Endothelial cell of umbilical vein (primary cell): ENCODE results near the gene ABCC1. TPM values are rescaled to one million over a fixed set of nuclear protein-coding genes. Genes with fewer than 3 reads are reported as not detected.

Experiments
- Bru-seq: library from RNA; stranded (reverse); fragments of 400-500 nt; gene quantifications from one replicate; lab custom pipeline; 2021; lab: Mats Ljungman, UMichigan
- BruChase-seq, 2 experiments: library from RNA; stranded (reverse); fragments of 400-500 nt; gene quantifications; one replicate each; lab custom pipeline; 2021; lab: Mats Ljungman, UMichigan
- BruUV-seq: library from RNA; stranded (reverse); fragments of 400-500 nt; replicated peaks from 2 replicates; lab custom pipeline; 2021; lab: Mats Ljungman, UMichigan
- CTCF ChIA-PET: fragments of 300-600, 350-600 bp; sonication (Branson Sonifier 250); formaldehyde crosslinking; loops from one replicate; lab custom pipeline; 2021; ENCODE audit warnings: antibody characterized with exemption, inconsistent platforms; lab: Charles Lee
- POLR2A ChIA-PET: fragments of 300-600, 350-600 bp; sonication (Branson Sonifier 250); formaldehyde crosslinking; loops from one replicate; lab custom pipeline; 2021; ENCODE audit warnings: antibody characterized with exemption, inconsistent platforms; lab: Charles Lee
- DNase-seq: peaks from one replicate; pipeline ENCODE4 v3.0.0-alpha.2; 2011; ENCODE audit warnings: low read depth, low spot score
- FAIRE-seq: peaks from 2 replicates; lab custom pipeline; 2011; peaks lifted over from hg19 to GRCh38; lab: Jason Lieb, UNC
- H2AFZ ChIP-seq: 2 replicates; pipeline ENCODE4 v1.6.0; 2012; ENCODE audit warnings: low read depth, low read length, control low read depth, inconsistent platforms
- H3K27ac ChIP-seq: 2 replicates; pipeline ENCODE4 v1.5.1; 2011; ENCODE audit warnings: low read depth, mild to moderate bottlenecking, control low read depth, low read length, moderate library complexity; ENCODE audit not compliant: insufficient read depth
- H3K27me3 ChIP-seq, 2 experiments: 2 replicates each; pipeline versions ENCODE4 v1.6.0 to v1.6.1; 2011; ENCODE audit warnings: low read length in 2 of 2, mixed read lengths in 1 of 2; ENCODE audit not compliant: control insufficient read depth in 2 of 2, insufficient read depth in 2 of 2
- H3K36me3 ChIP-seq, 2 experiments: 2 replicates in 1 of 2; 3 replicates in 1 of 2; pipeline ENCODE4 v1.5.1; 2011; ENCODE audit warnings: low read length in 2 of 2, mild to moderate bottlenecking in 1 of 2, moderate library complexity in 1 of 2; ENCODE audit not compliant: control insufficient read depth in 2 of 2, insufficient read depth in 2 of 2; ENCODE audit errors: extremely low read depth in 1 of 2
- H3K4me1 ChIP-seq: 3 replicates; pipeline ENCODE4 v1.5.1; 2011; ENCODE audit warnings: mild to moderate bottlenecking, low read length; ENCODE audit not compliant: control insufficient read depth, insufficient read depth; ENCODE audit errors: extremely low read depth
- H3K4me2 ChIP-seq: 2 replicates; pipeline ENCODE4 v1.6.1; 2011; ENCODE audit warnings: low read length, control low read depth, mixed read lengths; ENCODE audit not compliant: insufficient read depth
- H3K4me3 ChIP-seq, 3 experiments: fragments of 200-600 bp in 1 of 3; sonication (generic), shearing (Covaris generic) in 1 of 3; replicated peaks in 1 of 3; 2 replicates each; pipeline ENCODE4 v1.5.1; 2011 to 2016; ENCODE audit warnings: control low read depth in 3 of 3, low read length in 3 of 3, mild to moderate bottlenecking in 2 of 3, inconsistent platforms in 1 of 3, low read depth in 1 of 3, moderate library complexity in 1 of 3; ENCODE audit not compliant: insufficient read depth in 1 of 3
- H3K79me2 ChIP-seq: 2 replicates; pipeline ENCODE4 v1.6.0; 2012; ENCODE audit warnings: low read length, inconsistent platforms; ENCODE audit not compliant: control insufficient read depth, insufficient read depth
- H3K9ac ChIP-seq: replicated peaks from 2 replicates; pipeline ENCODE3; 2011; ENCODE audit warnings: low read length, control low read depth; ENCODE audit not compliant: insufficient read depth; ENCODE audit errors: extremely low read depth
- H3K9me1 ChIP-seq: replicated peaks from 3 replicates; pipeline ENCODE4 v1.6.0; 2011; ENCODE audit warnings: mild to moderate bottlenecking, low read length; ENCODE audit not compliant: control insufficient read depth, insufficient read depth; ENCODE audit errors: extremely low read depth
- H3K9me3 ChIP-seq: replicated peaks from 2 replicates; pipeline ENCODE4 v1.5.1; 2012; ENCODE audit warnings: low read length, inconsistent platforms; ENCODE audit not compliant: control insufficient read depth, insufficient read depth
- H4K20me1 ChIP-seq: replicated peaks from 2 replicates; pipeline ENCODE3; 2011; ENCODE audit warnings: mild to moderate bottlenecking, low read length; ENCODE audit not compliant: control insufficient read depth, insufficient read depth; ENCODE audit errors: extremely low read depth
- GATA2 ChIP-seq: IDR thresholded peaks from 2 replicates; pipeline ENCODE4 v1.7.0; 2011; ENCODE audit warnings: low read depth, mild to moderate bottlenecking, moderate library complexity, mixed read lengths, low read length; ENCODE audit not compliant: insufficient read length, insufficient read depth
- JUN ChIP-seq: IDR thresholded peaks from 2 replicates; pipeline ENCODE4 v1.6.1; 2011; ENCODE audit warnings: borderline replicate concordance, low read depth; ENCODE audit not compliant: insufficient read length, insufficient read depth
- MYC ChIP-seq: IDR thresholded peaks from one replicate; pipeline ENCODE4 v1.6.1; 2011; ENCODE audit warnings: mild to moderate bottlenecking, low read depth, low read length
- POLR2A ChIP-seq: IDR thresholded peaks from 2 replicates; pipeline ENCODE4 v1.6.1; 2012; ENCODE audit warnings: low read depth, mild to moderate bottlenecking, control low read depth, low read length
- POLR2AphosphoS5 ChIP-seq: IDR thresholded peaks from 2 replicates; pipeline ENCODE4 v1.6.1; 2012; ENCODE audit warnings: low read depth, mild to moderate bottlenecking, control low read depth, low read length, moderate library complexity; ENCODE audit not compliant: insufficient read depth
- dilution Hi-C: fragments of 300-500 bp; cut with MboI; formaldehyde crosslinking; loops from one replicate; pipeline ENCODE4 v1.15.0; 2019; ENCODE audit warnings: low sequenced_read_pairs; ENCODE audit not compliant: extremely low pct_ligation_motif_present
- intact Hi-C: fragments of 100-400 bp; cut with micrococcal nuclease; formaldehyde crosslinking; loops from one replicate; pipeline ENCODE4 v1.10.0; 2022
- long read RNA-seq: library from polyadenylated mRNA; stranded (forward); transcript quantifications from one replicate; pipeline ENCODE4 v2.0.0, GENCODE V29; 2021
- polyA minus RNA-seq, 3 experiments: library from RNA; depleted of rRNA, polyadenylated mRNA; stranded (reverse); fragments of >200 nt; gene quantifications; 1 replicate in 1 of 3; 2 replicates in 2 of 3; pipeline ENCODE4 v1.2.3, GENCODE V29; 2011
- polyA plus RNA-seq, 4 experiments: library from polyadenylated mRNA; depleted of rRNA in 3 of 4; stranded (reverse) in 3 of 4; unstranded in 1 of 4; fragments of >200 nt; gene quantifications; 2 replicates each; pipeline versions ENCODE4 v1.2.1 to v1.2.3, GENCODE V29; 2011 to 2012; ENCODE audit warnings: missing spikeins in 1 of 4
- total RNA-seq: library from RNA; stranded (reverse); gene quantifications from 2 replicates; pipeline ENCODE4 v1.2.3, GENCODE V29; 2021
- TF ChIP-seq, protein P1 (sequence below): IDR thresholded peaks from 2 replicates; pipeline ENCODE4 v1.6.1; 2011; ENCODE audit not compliant: insufficient read depth, insufficient read length

Gene ABCC1
- total RNA-seq, result 71.4 and 89.2 TPM in 2 replicates
- 46.1 and 53.8 TPM in 2 replicates for polyA plus RNA-seq
- 36.6 and 39.1 TPM in 2 replicates for polyA plus RNA-seq (2011; cell fraction: cytosol; rRNA removed)
- polyA plus RNA-seq (2011; cell fraction: nucleus; rRNA removed), result 116 and 138 TPM in 2 replicates
- 62.5 and 78.6 TPM in 2 replicates for polyA plus RNA-seq (2012)
- 184 and 195 TPM in 2 replicates for polyA minus RNA-seq
- 23.8 TPM for polyA minus RNA-seq (2011; cell fraction: cytosol; rRNA and poly(A)+ RNA removed)
- polyA minus RNA-seq (2011; cell fraction: nucleus; rRNA and poly(A)+ RNA removed), result 124 and 158 TPM in 2 replicates
- Bru-seq, nascent RNA, result percentile 87 among the genes with signal in this experiment
- percentile 87 among the genes with signal in this experiment for BruChase-seq, experiment 1, labeled RNA remaining after a 6-hour chase
- percentile 82 among the genes with signal in this experiment for BruChase-seq, experiment 2, labeled RNA remaining after a 2-hour chase
- long read RNA-seq, full-length matches to known transcripts, result 14 of 67 reads
- long read RNA-seq, partial matches to known transcripts, result 30 of 67 reads
- long read RNA-seq, other reads (novel, unspliced or antisense), result 23 of 67 reads

DNA sequence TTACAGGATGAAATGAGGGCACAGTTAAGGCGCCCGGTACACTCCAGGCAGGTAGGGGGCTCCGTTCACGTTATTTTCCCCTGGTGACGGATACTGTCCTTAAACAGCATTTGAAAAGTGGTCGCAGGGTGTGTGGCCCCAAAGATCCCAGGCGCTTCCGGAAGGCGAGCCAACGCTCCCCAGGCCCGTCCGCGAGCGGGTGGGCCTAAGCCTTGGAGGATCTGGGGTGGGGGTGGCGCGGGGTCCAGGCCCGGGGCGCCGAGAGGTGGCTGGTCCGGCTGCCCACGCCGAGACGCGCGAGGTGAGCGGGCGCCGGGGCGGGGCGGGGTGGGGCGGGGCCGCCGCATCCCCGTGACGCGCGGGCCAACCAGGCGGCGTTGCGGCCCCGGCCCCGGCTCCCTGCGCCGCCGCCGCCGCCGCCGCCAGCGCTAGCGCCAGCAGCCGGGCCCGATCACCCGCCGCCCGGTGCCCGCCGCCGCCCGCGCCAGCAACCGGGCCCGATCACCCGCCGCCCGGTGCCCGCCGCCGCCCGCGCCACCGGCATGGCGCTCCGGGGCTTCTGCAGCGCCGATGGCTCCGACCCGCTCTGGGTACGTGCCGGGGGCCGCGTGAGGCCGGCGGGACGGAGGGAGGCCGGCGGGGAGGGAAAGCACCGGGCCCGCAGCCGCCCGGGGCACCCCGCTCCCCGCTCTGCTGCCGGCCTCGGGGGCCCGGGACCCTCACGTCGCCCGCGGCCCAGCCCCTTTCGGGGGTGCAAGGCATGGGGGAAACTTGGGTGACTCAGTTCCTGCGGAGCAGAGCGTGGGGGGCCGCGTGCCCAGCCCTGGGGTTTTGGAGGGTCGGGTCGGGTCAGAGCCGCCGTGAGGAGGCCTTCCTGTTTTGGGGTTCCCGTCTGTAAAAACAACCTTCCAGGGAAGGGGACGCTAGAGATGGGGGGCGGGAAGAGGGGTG lies at the start of gene ABCC1:
Gene ABCC1, plus strand, starts transcription at position 407 of the 951 bp plus-strand sequence. Its CDS starts 136 bp downstream, at position 543.
- peak within 1 kb of the TSS; percentile 76 for H2AFZ ChIP-seq
- H3K27me3 ChIP-seq, result no peaks in the 10 kb centered on the region
- peaks cover 30% of the 10 kb centered on the region for H3K4me1 ChIP-seq
- peak within 1 kb of the TSS; percentile 77 to 98 (median 95) for H3K4me3 ChIP-seq
- TF ChIP-seq POLR2A, result peak; percentile 30
- peak; percentile 32 for TF ChIP-seq POLR2AphosphoS5
- no peak for TF ChIP-seq MYC
- TF ChIP-seq, protein P1, sequence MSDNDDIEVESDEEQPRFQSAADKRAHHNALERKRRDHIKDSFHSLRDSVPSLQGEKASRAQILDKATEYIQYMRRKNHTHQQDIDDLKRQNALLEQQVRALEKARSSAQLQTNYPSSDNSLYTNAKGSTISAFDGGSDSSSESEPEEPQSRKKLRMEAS, result no peak
- no peak for TF ChIP-seq JUN
- TF ChIP-seq GATA2, result no peak
- no peaks in the 10 kb centered on the region for H3K9me1 ChIP-seq
- no peaks in the 10 kb centered on the region for H3K9me3 ChIP-seq
- no peaks in the 10 kb centered on the region for H3K36me3 ChIP-seq
- dilution Hi-C loops (no loop called here), intact Hi-C loops (loop anchor here (1.0 to 2.0 kb wide), 5 partner anchors 39 to 171 kb away; partner anchors contain the start of gene CEP20)
- H3K27ac ChIP-seq, result peak within 1 kb of the TSS; percentile 88
- FAIRE-seq, result no peak
- POLR2A ChIA-PET, result interaction anchor here (0.8 to 1.2 kb wide), 2 partner anchors 35 to 49 kb away, joined by 4 to 5 read pairs; no protein-coding TSS in a partner anchor
- H3K4me2 ChIP-seq, result peak within 1 kb of the TSS; percentile 79
- H4K20me1 ChIP-seq, result peaks cover 3% of the 10 kb centered on the region
- CTCF ChIA-PET, result interaction anchor here (0.7 to 4.0 kb wide), 7 partner anchors 9 to 82 kb away, joined by 3 to 25 read pairs (median 4); no protein-coding TSS in a partner anchor
- peak; percentile 39 for DNase-seq
- H3K79me2 ChIP-seq, result peaks cover 49% of the 10 kb centered on the region
- peak within 1 kb of the TSS; percentile 97 for H3K9ac ChIP-seq
- BruUV-seq, result no TSS peak
